PC-9 (cell line): ENCODE data around the gene NRXN2. TPM values are rescaled to one million over a fixed set of nuclear protein-coding genes. Genes with fewer than 3 reads are reported as not detected.
A peak's percentile ranks its signal among the peaks of the same experiment; 100 is the strongest.

Experiments used
- BruUV-seq: library from RNA; stranded (reverse); fragments of 400-500 nt; replicated peaks from 2 replicates; lab custom pipeline; 2021; lab: Mats Ljungman, UMichigan
- CTCF ChIA-PET: fragments of 300-600 bp; sonication (Branson Sonifier 250); formaldehyde crosslinking; loops from one replicate; lab custom pipeline; 2022; ENCODE audit warnings: antibody characterized with exemption; lab: Charles Lee
- POLR2A ChIA-PET: fragments of 300-600 bp; sonication (Branson Sonifier 250); formaldehyde crosslinking; loops from one replicate; lab custom pipeline; 2022; ENCODE audit warnings: antibody characterized with exemption; ENCODE audit not compliant: unreplicated experiment; lab: Charles Lee
- DNase-seq, 2 experiments: peaks; one replicate each; pipeline versions ENCODE4 v3.0.0 to v3.0.0-alpha.2; 2015 to 2022; ENCODE audit warnings: mixed read lengths in 1 of 2
- H2AFZ ChIP-seq: fragments of 200-600 bp; sonication (generic); 2 replicates; pipeline ENCODE4 v1.8.1; 2017; ENCODE audit warnings: antibody characterized with exemption
- H3F3A ChIP-seq: fragments of 200-600 bp; sonication (generic); 2 replicates; pipeline ENCODE4 v1.8.1; 2017; ENCODE audit warnings: antibody characterized with exemption, mild to moderate bottlenecking, low read depth; ENCODE audit not compliant: insufficient read depth
- H3K27ac ChIP-seq: fragments of 200-600 bp; sonication (generic); 2 replicates; pipeline ENCODE4 v1.6.1; 2016; ENCODE audit warnings: mixed run types
- H3K27me3 ChIP-seq: fragments of 200-600 bp; sonication (generic); 2 replicates; pipeline ENCODE4 v1.6.1; 2016; ENCODE audit warnings: low read depth, mixed run types; ENCODE audit not compliant: insufficient read depth
- H3K36me3 ChIP-seq: fragments of 200-600 bp; sonication (generic); 2 replicates; pipeline ENCODE4 v1.6.1; 2016; ENCODE audit warnings: low read depth, mixed run types
- H3K4me1 ChIP-seq: fragments of 200-600 bp; sonication (generic); replicated peaks from 2 replicates; pipeline ENCODE4 v1.6.1; 2016; ENCODE audit warnings: mixed run types; ENCODE audit not compliant: insufficient read depth
- H3K4me2 ChIP-seq: fragments of 200-600 bp; sonication (generic); 2 replicates; pipeline ENCODE4 v1.6.1; 2017; ENCODE audit warnings: mixed run types
- H3K4me3 ChIP-seq: fragments of 200-600 bp; sonication (generic); 2 replicates; pipeline ENCODE4 v1.6.1; 2016; ENCODE audit warnings: mixed run types
- H3K79me2 ChIP-seq: fragments of 200-600 bp; sonication (generic); 2 replicates; pipeline ENCODE4 v1.6.1; 2017; ENCODE audit warnings: low read depth, mixed run types
- H3K9me2 ChIP-seq: fragments of 200-600 bp; sonication (generic); 2 replicates; pipeline ENCODE4 v1.8.1; 2017; ENCODE audit warnings: mild to moderate bottlenecking; ENCODE audit not compliant: insufficient read depth
- H3K9me3 ChIP-seq: fragments of 200-600 bp; sonication (generic); 2 replicates; pipeline ENCODE4 v1.8.1; 2016; ENCODE audit warnings: low read depth; ENCODE audit not compliant: insufficient read depth
- H4K20me1 ChIP-seq: fragments of 200-600 bp; sonication (generic); 2 replicates; pipeline ENCODE4 v1.8.1; 2017; ENCODE audit not compliant: insufficient read depth
- CTCF ChIP-seq: fragments of 200-600 bp; sonication (generic); conservative IDR thresholded peaks from 2 replicates; pipeline ENCODE4 v1.6.1; 2017; ENCODE audit warnings: mixed run types, antibody characterized with exemption, mild to moderate bottlenecking, moderate library complexity
- EZH2 ChIP-seq: fragments of 200-600 bp; sonication (generic); IDR thresholded peaks from 2 replicates; pipeline ENCODE4 v1.8.0; 2017; ENCODE audit warnings: antibody characterized with exemption, low read depth
- intact Hi-C: fragments of 100-400 bp; cut with micrococcal nuclease; formaldehyde crosslinking; loops from one replicate; pipeline ENCODE4 v1.10.0; 2022; ENCODE audit not compliant: unreplicated experiment
- total RNA-seq: library from RNA; stranded (reverse); gene quantifications from 2 replicates; pipeline ENCODE4 v1.2.3, GENCODE V29; 2021

NRXN2 gene
- total RNA-seq, 1 experiment from 2014 or later = not detected

- Histone ChIP-seq H3F3A (no peaks in the 10 kb centered on the region; the same call in 1 of the 2 replicates), H3K79me2 (no peaks in the 10 kb centered on the region), H3K27me3 (no peaks in the 10 kb centered on the region), H3K9me3 (no peaks in the 10 kb centered on the region), H2AFZ (no peak overlapping the region), H3K4me1 (0 out of 2 replicates have a peak, but pooled peaks cover 3% of the 10 kb centered on the region), H3K4me3 (no peak overlapping the region), H3K36me3 (no peaks in the 10 kb centered on the region), H4K20me1 (no peaks in the 10 kb centered on the region), H3K9me2 (no peaks in the 10 kb centered on the region), H3K27ac (no peak overlapping the region), H3K4me2 (no peak overlapping the region)
- peak in 1 of 2 experiments; percentile 86 for DNase-seq
- POLR2A ChIA-PET = interaction anchor here (0.5 to 0.6 kb wide), 3 partner anchors 95 to 206 kb away, joined by 3 to 10 read pairs (median 5); no protein-coding TSS in a partner anchor
- intact Hi-C loops = no loop called here
- CTCF ChIA-PET = interaction anchor here (0.6 to 1.0 kb wide), 2 partner anchors 12 to 217 kb away, joined by 4 read pairs; no protein-coding TSS in a partner anchor
- BruUV-seq = no TSS peak
- TF ChIP-seq CTCF (no peak), EZH2 (no peak)
Observed at GRCh38 chr11:64571410-64572091, 151.4 kb downstream of the NRXN2 start.

- TF ChIP-seq CTCF = no peak
- no peak for TF ChIP-seq EZH2
- ChIA-PET CTCF (interaction anchor here (1.0 kb wide), 1 partner anchor 12 kb away, joined by 4 read pairs; no protein-coding TSS in a partner anchor), POLR2A (interaction anchor here (0.6 kb wide), 1 partner anchor 236 kb away, joined by 6 read pairs; no protein-coding TSS in a partner anchor)
- Histone ChIP-seq H3K27me3 (no peaks in the 10 kb centered on the region), H3F3A (peaks cover 3% of the 10 kb centered on the region; the same call in 1 of the 2 replicates), H3K36me3 (no peaks in the 10 kb centered on the region), H3K9me2 (no peaks in the 10 kb centered on the region), H3K4me3 (no peak overlapping the region), H3K4me2 (no peak overlapping the region), H3K9me3 (no peaks in the 10 kb centered on the region), H4K20me1 (no peaks in the 10 kb centered on the region), H3K27ac (no peak overlapping the region), H2AFZ (no peak overlapping the region), H3K79me2 (no peaks in the 10 kb centered on the region), H3K4me1 (peaks cover 7% of the 10 kb centered on the region)
- intact Hi-C loops = no loop called here
- no peak for DNase-seq
- BruUV-seq = TSS peak; percentile 34
Observed at GRCh38 chr11:64571050-64571409, 152.0 kb downstream of the NRXN2 start.

- POLR2A ChIA-PET = interaction anchor here (0.6 kb wide), 1 partner anchor 235 kb away, joined by 6 read pairs; no protein-coding TSS in a partner anchor
- no peaks in the 10 kb centered on the region for H3K9me2 ChIP-seq
- TF ChIP-seq CTCF (no peak), EZH2 (no peak)
- no peaks in the 10 kb centered on the region for H3K27me3 ChIP-seq
- intact Hi-C loops = no loop called here
- H3K27ac ChIP-seq = no peak overlapping the region
- no peak for DNase-seq
- no peak overlapping the region for H3K4me3 ChIP-seq
- H3K4me1 ChIP-seq = peaks cover 11% of the 10 kb centered on the region
- H2AFZ ChIP-seq = no peak overlapping the region
- no TSS peak for BruUV-seq
- CTCF ChIA-PET = no interaction called here
- no peaks in the 10 kb centered on the region for H3K36me3 ChIP-seq
- H4K20me1 ChIP-seq = no peaks in the 10 kb centered on the region
- no peaks in the 10 kb centered on the region for H3K79me2 ChIP-seq
- H3F3A ChIP-seq = peaks cover 8% of the 10 kb centered on the region; the same call in 1 of the 2 replicates
- no peaks in the 10 kb centered on the region for H3K9me3 ChIP-seq
- H3K4me2 ChIP-seq = no peak overlapping the region
Observed at GRCh38 chr11:64570341-64570740, 152.7 kb downstream of the NRXN2 start.
